ENCODE data around the gene ETFA. TPM values are rescaled to one million over a fixed set of nuclear protein-coding genes. Genes with fewer than 3 reads are reported as not detected.

Gene ETFA
- total RNA-seq, 2 experiments from 2014 or later, result 84.8 to 146 TPM

- POLR2A ChIA-PET, result no interaction called here
- no TSS peak for BruUV-seq (replicated peaks)
Measured at GRCh38 chr15:76209523-76209922, 101.7 kb downstream of the ETFA start.

GRCh38 chr15:76208786-76209424 is 102.4 kb downstream of the ETFA start:
- H3K27ac ChIP-seq (ENCODE audit: low read depth, low read length, poor library complexity, severe bottlenecking), result no peak overlapping the region
- intact Hi-C loops (cut with micrococcal nuclease; ENCODE audit: unreplicated experiment), result no loop called here
- no peaks in the 10 kb centered on the region for H3K79me2 ChIP-seq (ENCODE audit: insufficient read depth, low read depth, low read length)
- ChIA-PET CTCF (ENCODE audit: unreplicated experiment) (no interaction called here), POLR2A (interaction anchor here (0.6 kb wide), 1 partner anchor 23 kb away, joined by 5 read pairs; no protein-coding TSS in a partner anchor)
- no peaks in the 10 kb centered on the region for H3K4me1 ChIP-seq (ENCODE audit: insufficient read depth, low read length, poor library complexity, severe bottlenecking)
- no peaks in the 10 kb centered on the region for H4K20me1 ChIP-seq (ENCODE audit: insufficient read depth, low read length)
- TF ChIP-seq CTCF (conservative IDR thresholded peaks at IDR 0.05; ENCODE audit: low read length) (no peak), EZH2phosphoT487 (IDR thresholded peaks at IDR 0.05; ENCODE audit: borderline replicate concordance, low read depth, low read length) (no peak)
- peaks cover 22% of the 10 kb centered on the region for H3K36me3 ChIP-seq (ENCODE audit: insufficient read depth, low read length)
- no peak overlapping the region for H2AFZ ChIP-seq (ENCODE audit: low read length)
- no peaks in the 10 kb centered on the region for H3K9me3 ChIP-seq (ENCODE audit: low read length)
- no peaks in the 10 kb centered on the region for H3K9me2 ChIP-seq (ENCODE audit: insufficient read depth, low read length)
- DNase-seq (ENCODE audit: low spot score), result no peak
- no TSS peak for BruUV-seq (replicated peaks)
- no peak overlapping the region for H3K4me3 ChIP-seq (ENCODE audit: low read depth, low read length, poor library complexity, severe bottlenecking)
- no peak overlapping the region for H3K4me2 ChIP-seq (ENCODE audit: low read length)

More at GRCh38 chr15:76209523-76209922, 101.7 kb downstream of the ETFA start:
- intact Hi-C loops (cut with micrococcal nuclease; ENCODE audit: unreplicated experiment), result no loop called here
- Histone ChIP-seq H3K9me2 (ENCODE audit: insufficient read depth, low read length) (no peaks in the 10 kb centered on the region), H3K79me2 (ENCODE audit: insufficient read depth, low read depth, low read length) (no peaks in the 10 kb centered on the region), H3K27ac (ENCODE audit: low read depth, low read length, poor library complexity, severe bottlenecking) (no peak overlapping the region), H3K36me3 (ENCODE audit: insufficient read depth, low read length) (peaks cover 26% of the 10 kb centered on the region), H3K9me3 (ENCODE audit: low read length) (no peaks in the 10 kb centered on the region), H3K4me2 (ENCODE audit: low read length) (no peak overlapping the region), H3K4me1 (ENCODE audit: insufficient read depth, low read length, poor library complexity, severe bottlenecking) (no peaks in the 10 kb centered on the region), H3K4me3 (ENCODE audit: low read depth, low read length, poor library complexity, severe bottlenecking) (no peak overlapping the region), H2AFZ (ENCODE audit: low read length) (no peak overlapping the region), H4K20me1 (ENCODE audit: insufficient read depth, low read length) (no peaks in the 10 kb centered on the region)
- CTCF ChIA-PET (ENCODE audit: unreplicated experiment), result no interaction called here
- DNase-seq (ENCODE audit: low spot score), result no peak
- TF ChIP-seq EZH2phosphoT487 (IDR thresholded peaks at IDR 0.05; ENCODE audit: borderline replicate concordance, low read depth, low read length), result no peak
- TF ChIP-seq CTCF (conservative IDR thresholded peaks at IDR 0.05; ENCODE audit: low read length), result no peak

- POLR2A ChIA-PET, result interaction anchor here (0.6 kb wide), 1 partner anchor 24 kb away, joined by 5 read pairs; no protein-coding TSS in a partner anchor
- Histone ChIP-seq H3K36me3 (ENCODE audit: insufficient read depth, low read length) (peaks cover 22% of the 10 kb centered on the region), H3K4me2 (ENCODE audit: low read length) (no peak overlapping the region), H3K79me2 (ENCODE audit: insufficient read depth, low read depth, low read length) (no peaks in the 10 kb centered on the region), H4K20me1 (ENCODE audit: insufficient read depth, low read length) (no peaks in the 10 kb centered on the region), H3K9me3 (ENCODE audit: low read length) (no peaks in the 10 kb centered on the region), H3K9me2 (ENCODE audit: insufficient read depth, low read length) (no peaks in the 10 kb centered on the region), H3K4me3 (ENCODE audit: low read depth, low read length, poor library complexity, severe bottlenecking) (no peak overlapping the region), H3K27ac (ENCODE audit: low read depth, low read length, poor library complexity, severe bottlenecking) (no peak overlapping the region), H3K4me1 (ENCODE audit: insufficient read depth, low read length, poor library complexity, severe bottlenecking) (no peaks in the 10 kb centered on the region), H2AFZ (ENCODE audit: low read length) (no peak overlapping the region)
- intact Hi-C loops (cut with micrococcal nuclease; ENCODE audit: unreplicated experiment), result no loop called here
- no peak for DNase-seq (ENCODE audit: low spot score)
- CTCF ChIA-PET (ENCODE audit: unreplicated experiment), result no interaction called here
- no TSS peak for BruUV-seq (replicated peaks)
- TF ChIP-seq EZH2phosphoT487 (IDR thresholded peaks at IDR 0.05; ENCODE audit: borderline replicate concordance, low read depth, low read length) (no peak), CTCF (conservative IDR thresholded peaks at IDR 0.05; ENCODE audit: low read length) (no peak)
Measured at GRCh38 chr15:76208084-76208785, 103.0 kb downstream of the ETFA start.

All from OCI-LY7 (cell line).